Measurements from ENCODE around the gene GINS1. TPM values are rescaled to one million over a fixed set of nuclear protein-coding genes. Genes with fewer than 3 reads are reported as not detected.

The GINS1 gene
- total and polyA plus RNA-seq, 8 donors: 0.32 to 0.98 (median 0.49) TPM

GRCh38 chr20:25422032-25422431 is 14.6 kb downstream of the GINS1 start:
- ATAC-seq (no peak), FAIRE-seq (no peak), DNase-seq (no peak)
- Histone ChIP-seq H3K27ac (no peak overlapping the region), H3K27me3 (no peaks in the 10 kb centered on the region), H3K4me1 (no peaks in the 10 kb centered on the region), H3K9me3 (no peaks in the 10 kb centered on the region), H3K36me3 (no peaks in the 10 kb centered on the region), H3K4me3 (no peak overlapping the region)
- intact Hi-C loops (cut with DNase I): no loop called here
- 81 to 90% methylated on average over 4 of the region's 4 CpGs for WGBS, 2 donors
- TF ChIP-seq, protein P1, sequence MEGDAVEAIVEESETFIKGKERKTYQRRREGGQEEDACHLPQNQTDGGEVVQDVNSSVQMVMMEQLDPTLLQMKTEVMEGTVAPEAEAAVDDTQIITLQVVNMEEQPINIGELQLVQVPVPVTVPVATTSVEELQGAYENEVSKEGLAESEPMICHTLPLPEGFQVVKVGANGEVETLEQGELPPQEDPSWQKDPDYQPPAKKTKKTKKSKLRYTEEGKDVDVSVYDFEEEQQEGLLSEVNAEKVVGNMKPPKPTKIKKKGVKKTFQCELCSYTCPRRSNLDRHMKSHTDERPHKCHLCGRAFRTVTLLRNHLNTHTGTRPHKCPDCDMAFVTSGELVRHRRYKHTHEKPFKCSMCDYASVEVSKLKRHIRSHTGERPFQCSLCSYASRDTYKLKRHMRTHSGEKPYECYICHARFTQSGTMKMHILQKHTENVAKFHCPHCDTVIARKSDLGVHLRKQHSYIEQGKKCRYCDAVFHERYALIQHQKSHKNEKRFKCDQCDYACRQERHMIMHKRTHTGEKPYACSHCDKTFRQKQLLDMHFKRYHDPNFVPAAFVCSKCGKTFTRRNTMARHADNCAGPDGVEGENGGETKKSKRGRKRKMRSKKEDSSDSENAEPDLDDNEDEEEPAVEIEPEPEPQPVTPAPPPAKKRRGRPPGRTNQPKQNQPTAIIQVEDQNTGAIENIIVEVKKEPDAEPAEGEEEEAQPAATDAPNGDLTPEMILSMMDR (IDR thresholded peaks at IDR 0.05): no peak

- no peak for FAIRE-seq
- WGBS, 2 donors: 89% methylated on average over 3 of the region's 3 CpGs
- H3K27ac ChIP-seq: no peak overlapping the region
Measured at GRCh38 chr20:25424536-25424935, 17.1 kb downstream of the GINS1 start.

DNA sequence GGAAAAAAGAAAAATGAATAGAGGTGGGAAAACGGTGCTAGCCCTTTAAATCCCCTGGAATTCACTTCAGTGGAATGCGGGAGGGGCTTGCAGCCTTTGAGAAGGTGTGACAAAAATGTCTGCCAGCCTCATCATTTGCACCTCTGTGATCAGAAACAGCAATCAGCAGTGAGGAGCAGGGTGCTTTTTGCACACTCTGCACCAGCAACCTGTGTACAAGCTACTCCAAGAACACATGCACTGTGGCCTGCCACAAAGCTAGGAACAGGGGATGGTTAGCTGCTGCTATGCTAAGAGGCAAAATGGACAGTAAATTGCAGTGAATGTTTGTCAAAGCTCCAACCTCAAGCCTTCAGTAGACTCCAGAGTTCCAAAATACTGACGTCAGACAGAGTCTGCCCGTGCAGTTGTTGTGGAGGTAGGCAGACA is 29.7 kb downstream of the GINS1 start:
- H3K4me3 ChIP-seq: no peak overlapping the region
- TF ChIP-seq, protein P1 (IDR thresholded peaks at IDR 0.05): no peak
- no peak overlapping the region for H3K27ac ChIP-seq
- H3K4me1 ChIP-seq: no peaks in the 10 kb centered on the region
- no peak for FAIRE-seq
- H3K27me3 ChIP-seq: no peaks in the 10 kb centered on the region
- H3K9me3 ChIP-seq: no peaks in the 10 kb centered on the region
- no peak for DNase-seq
- intact Hi-C loops (cut with DNase I): no loop called here
- 45 to 46% methylated on average over 4 of the region's 4 CpGs for WGBS, 2 donors
- no peaks in the 10 kb centered on the region for H3K36me3 ChIP-seq
- peak in 2 of 4 donors; percentile 37 to 44 for ATAC-seq

More at GRCh38 chr20:25424536-25424935, 17.1 kb downstream of the GINS1 start:
- Histone ChIP-seq H3K4me1 (no peaks in the 10 kb centered on the region), H3K36me3 (no peaks in the 10 kb centered on the region), H3K27me3 (no peaks in the 10 kb centered on the region), H3K9me3 (no peaks in the 10 kb centered on the region), H3K4me3 (no peak overlapping the region)
- intact Hi-C loops (cut with DNase I): no loop called here
- ATAC-seq (no peak), DNase-seq (no peak)
- TF ChIP-seq, protein P1 (IDR thresholded peaks at IDR 0.05): no peak

DNA sequence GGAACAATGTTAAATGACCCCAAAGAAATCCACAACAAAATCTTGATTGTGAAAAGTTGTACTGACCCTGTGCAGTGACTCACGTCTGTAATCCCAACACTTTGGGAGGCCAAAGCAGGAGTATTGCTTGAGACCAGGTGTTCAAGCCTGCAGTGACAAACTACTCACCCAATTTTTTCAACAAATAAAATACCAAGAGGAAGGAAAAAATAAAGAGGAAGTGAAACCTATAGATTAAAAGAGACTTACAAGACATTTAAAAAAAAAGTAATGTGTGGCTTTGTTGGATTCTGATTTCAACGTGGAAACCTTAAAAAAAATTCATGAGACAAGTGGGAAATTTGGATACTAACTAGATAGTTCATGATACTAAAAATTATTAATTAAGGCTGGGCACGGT is 31.9 kb downstream of the GINS1 start:
- intact Hi-C loops (cut with DNase I): no loop called here
- TF ChIP-seq, protein P1 (IDR thresholded peaks at IDR 0.05): no peak
- Histone ChIP-seq H3K36me3 (no peaks in the 10 kb centered on the region), H3K27me3 (no peaks in the 10 kb centered on the region), H3K4me1 (no peaks in the 10 kb centered on the region), H3K9me3 (no peaks in the 10 kb centered on the region), H3K27ac (no peak overlapping the region), H3K4me3 (no peak overlapping the region)
- ATAC-seq (no peak), FAIRE-seq (no peak), DNase-seq (no peak)
- WGBS, 2 donors: 84 to 92% methylated on average over 3 of the region's 3 CpGs

GRCh38 chr20:25444556-25444955 is 37.1 kb downstream of the GINS1 start:
- H3K4me1 ChIP-seq: no peaks in the 10 kb centered on the region
- no peak overlapping the region for H3K27ac ChIP-seq
- H3K27me3 ChIP-seq: no peaks in the 10 kb centered on the region
- ATAC-seq (no peak), FAIRE-seq (no peak), DNase-seq (no peak)
- H3K9me3 ChIP-seq: no peaks in the 10 kb centered on the region
- H3K36me3 ChIP-seq: no peaks in the 10 kb centered on the region
- TF ChIP-seq, protein P1 (IDR thresholded peaks at IDR 0.05): no peak
- H3K4me3 ChIP-seq: no peak overlapping the region
- intact Hi-C loops (cut with DNase I): loop anchor here in 1 of 3 donors (10.0 kb wide), 1 partner anchor 60 kb away; no protein-coding TSS in a partner anchor
- WGBS, 2 donors: 91 to 94% methylated on average over 4 of the region's 4 CpGs
